ENCODE results near the gene KRT75.

KRT75 gene

DNA sequence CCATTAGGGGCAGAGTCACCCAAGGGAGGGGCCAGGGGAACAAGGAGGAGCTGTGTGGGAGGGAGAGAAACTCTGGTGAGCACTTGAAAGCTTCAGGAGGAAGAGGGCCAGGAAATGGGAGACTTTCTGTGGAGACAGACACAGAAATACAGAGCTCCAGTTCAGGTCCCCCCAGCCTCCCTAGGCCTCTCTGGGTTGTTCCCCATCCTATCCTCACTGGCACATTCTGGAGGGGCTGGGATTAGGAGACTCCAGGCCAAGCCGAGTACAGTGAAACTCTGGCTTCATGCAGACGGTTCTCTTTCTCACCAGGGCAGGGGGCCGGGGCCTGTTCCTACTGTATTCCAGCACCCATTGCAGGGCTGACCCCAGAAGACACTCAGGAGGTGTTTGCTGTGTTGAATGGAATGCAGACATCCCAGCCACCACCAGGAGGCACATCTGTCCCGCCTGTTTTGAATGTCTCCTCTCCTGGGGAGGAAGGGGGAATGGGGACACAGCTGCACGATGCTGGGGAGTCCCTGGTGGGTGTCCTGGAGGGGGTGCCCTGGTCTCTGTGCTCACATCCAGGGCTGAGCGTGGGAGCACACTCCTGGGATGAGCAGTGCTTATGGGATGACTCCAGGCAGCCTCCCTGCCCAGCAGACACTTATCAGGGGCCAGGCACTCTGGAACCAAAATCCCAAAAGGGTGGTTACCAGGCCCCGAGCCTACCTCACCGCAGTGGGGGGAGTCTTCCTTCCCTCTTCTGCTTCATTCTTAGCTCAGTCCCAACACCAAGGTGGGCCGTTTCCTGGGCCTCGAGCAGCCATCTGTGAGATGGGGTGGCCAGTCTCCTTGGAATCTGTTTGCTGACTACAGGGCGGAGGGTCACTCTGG is 43.2 kb downstream of the KRT75 start:
- DNase-seq: no peak

DNA sequence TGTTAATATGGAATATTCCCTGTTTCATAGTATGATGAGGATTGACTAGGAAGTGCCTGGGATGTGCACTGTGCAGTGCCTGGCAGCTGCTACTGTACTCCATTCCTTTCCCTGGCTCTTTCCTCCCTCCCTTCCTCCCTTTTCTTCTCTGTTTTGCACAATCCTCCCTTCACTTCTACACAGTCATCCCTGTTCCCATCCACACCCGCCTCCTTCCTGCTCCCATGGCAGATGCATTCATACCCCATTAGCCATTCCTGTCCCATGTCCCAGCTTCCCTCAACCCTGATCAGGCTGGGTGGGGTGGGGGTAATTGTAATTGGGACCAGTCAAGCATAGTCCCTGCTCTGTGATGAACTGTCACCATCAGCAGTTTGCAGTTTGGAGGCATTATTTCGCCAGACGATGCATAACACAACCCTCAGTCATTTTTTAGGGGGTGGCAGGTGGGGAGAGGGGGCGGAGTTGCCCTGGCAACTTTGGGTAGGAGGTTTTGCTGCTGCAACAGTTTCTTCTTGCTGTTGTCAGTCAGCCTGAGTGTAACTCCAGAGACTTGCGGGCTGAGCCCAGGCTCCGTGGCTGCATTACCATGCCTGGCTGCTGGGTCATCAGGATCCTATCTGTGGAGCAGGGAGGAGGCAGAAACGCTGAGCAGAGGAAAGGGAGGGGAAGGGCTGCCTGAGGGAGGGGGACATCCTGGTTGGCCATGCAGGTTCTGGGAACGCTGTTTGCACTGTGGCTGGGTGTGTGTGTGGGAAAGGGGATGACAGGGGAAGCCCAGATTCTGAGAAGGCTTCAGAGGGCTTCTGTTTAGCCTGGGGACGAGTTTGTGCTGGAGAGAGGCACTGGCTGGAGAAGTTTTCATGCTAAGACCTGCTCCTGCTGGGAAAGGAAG is 44.6 kb downstream of the KRT75 start:
- no peak for DNase-seq

DNA sequence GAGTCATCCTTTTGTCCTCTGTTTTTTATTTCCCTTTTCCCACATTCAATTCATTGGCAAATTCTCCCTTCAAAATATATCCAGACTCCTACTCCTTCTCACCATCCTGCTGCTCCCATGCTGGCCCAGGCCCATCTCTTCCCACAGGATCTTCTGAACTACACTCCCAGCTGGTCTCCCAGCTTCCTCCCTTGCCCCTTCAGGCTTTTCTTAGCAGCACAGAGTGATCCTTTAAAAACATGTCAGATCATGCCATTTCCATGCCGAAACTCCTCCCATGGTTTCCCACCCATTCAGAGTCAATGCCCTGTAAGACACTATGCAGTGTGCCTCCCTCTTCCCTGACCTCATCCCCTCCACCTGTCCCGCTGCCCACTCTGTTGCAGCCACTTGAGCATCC is 46.3 kb downstream of the KRT75 start:
- DNase-seq: no peak

DNA sequence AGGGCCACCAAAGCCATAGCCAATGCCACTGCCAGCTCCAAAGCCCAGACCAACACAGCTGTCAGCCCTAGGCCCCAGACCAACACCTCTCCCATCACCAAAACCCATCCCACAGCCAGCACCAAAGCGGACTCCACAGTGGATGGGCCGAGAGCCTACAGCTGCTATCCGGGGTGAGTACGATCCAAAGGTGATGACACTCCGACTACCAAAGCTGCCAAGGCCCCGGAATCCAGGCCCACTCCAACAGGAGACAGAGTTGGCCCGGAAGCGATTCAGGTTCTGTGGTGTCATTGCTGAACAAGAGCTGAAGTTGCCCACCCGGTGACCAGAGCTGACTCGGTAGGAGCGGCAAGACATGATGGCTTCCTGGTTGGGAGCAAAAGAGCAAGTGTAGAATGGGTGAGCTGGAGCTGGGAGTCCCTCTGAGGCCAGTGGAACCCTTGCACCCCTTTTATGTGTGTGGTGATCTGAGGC is 48.9 kb downstream of the KRT75 start, which contains the start of gene KRT84:
TSS of gene KRT84 (minus strand) at position 427 of the 477 bp plus-strand sequence. CDS start at position 360, 67 bp downstream.
- no peak for DNase-seq

DNA sequence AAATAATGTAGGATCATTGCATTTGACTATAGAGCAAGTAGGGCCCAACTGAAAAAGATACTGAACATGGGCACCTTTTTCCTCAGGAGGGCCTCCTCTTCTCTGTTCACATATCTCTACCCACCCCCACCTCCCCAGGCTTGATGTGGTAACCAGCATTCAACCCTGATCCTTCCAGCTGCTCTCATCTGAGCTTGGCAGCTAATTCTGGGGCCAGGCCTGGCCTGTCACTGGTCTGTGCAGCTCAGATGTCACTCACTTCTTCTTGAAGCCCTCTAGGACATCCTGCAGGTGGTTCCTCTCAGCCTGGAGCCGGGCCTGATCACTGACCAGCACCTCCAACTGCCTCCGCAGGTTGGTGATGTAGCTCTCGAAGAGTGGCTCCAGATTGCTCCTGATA is 50.8 kb downstream of the KRT75 start:
- no peak for DNase-seq

DNA sequence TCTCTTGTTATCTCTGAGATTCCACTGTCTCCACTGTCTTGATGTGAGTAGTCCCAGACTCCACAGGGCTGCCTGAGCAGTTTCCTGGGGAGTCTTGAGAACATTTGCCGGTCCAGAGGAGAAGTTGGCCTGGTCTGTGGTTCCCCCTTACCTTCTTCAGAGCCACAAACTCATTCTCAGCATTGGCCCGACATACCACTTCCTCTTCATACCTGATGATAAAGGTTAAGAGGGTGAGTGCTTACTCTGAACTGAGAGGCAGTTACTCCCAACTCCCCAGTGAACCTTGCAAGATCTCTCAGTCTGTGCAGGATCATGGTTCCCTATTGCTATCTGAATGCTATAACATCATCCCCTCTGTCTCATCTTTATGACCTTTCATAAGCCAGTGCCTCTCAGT is 51.3 kb downstream of the KRT75 start:
- no peak for DNase-seq

DNA sequence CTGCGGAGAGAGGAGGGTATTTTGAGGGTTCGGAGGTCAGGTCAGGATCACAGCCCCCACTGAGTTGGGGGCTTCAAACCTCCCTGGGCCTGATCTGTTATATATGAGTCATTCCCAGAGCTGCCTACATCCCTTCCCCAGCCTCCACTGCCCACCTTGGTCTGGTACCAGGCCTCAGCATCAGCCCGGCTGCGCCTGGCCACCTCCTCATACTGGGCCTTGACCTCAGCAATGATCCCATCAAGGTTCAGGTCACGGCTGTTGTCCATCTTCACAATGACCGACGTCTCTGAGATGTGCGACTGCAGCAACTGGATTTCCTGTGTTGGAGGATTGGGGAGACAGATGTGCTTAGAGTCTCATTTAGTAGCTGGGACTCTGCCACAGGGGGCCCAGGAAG is 53.0 kb downstream of the KRT75 start:
- DNase-seq: no peak

DNA sequence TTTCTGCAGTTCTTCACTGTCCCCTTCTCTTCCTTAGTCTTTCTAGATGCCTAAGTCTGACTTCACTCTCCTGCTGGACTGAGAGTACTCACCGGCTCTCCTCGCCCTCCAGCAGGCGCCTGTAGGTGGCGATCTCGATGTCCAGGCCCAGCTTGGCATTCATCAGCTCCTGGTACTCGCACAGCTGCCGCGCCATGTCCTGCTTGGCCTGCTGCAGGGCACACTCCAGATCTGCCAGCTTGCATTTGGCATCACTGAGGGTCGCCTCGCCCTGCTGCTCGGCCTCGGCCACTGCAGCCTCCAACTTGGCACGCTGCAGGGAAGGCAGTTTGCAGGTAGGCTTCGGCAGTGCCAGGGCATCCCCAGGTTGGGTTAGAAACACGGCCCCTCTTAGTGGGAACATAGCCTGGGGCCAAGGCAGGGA is 53.9 kb downstream of the KRT75 start:
- no peak for DNase-seq

DNA sequence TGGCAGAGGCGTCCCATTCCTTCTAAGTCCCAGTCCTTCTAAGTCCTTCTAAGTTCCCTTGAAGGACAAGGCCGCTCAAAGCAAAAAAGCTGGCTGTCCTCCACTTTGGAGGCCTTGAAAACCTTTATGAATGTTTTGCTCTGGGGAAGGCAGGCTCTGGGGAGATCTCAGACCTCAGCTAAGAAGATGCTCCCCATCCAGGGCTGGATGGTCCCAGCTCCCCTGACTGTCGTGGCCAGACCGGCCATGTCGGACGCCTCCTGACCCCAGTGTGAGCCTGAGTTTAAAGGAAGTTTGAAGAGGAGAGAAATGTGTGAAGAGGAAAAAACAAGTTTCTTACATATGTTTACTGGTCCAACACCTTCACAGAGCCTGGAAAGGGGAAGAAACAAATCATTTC is 54.6 kb downstream of the KRT75 start:
- no peak for DNase-seq

DNA sequence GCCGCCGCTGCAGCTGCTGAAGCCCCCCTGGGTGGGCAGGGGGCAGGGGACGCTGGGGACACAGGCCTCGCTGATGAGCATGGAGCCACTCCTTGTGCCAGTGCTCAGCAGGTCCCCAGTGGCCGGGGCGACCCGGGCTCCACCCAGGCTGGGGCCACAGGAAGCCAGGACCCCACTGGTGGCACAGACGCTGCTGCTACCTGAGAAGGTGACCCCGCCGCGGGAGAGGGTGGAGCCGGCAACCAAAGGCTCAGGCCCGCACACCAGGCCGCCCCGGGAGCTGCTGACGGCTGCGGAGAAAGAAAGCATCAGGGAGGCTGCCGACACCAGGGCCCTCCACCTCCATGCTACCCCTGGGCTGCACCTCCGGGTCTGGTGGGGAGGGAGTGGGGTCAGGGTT is 56.1 kb downstream of the KRT75 start:
- DNase-seq: no peak

DNA sequence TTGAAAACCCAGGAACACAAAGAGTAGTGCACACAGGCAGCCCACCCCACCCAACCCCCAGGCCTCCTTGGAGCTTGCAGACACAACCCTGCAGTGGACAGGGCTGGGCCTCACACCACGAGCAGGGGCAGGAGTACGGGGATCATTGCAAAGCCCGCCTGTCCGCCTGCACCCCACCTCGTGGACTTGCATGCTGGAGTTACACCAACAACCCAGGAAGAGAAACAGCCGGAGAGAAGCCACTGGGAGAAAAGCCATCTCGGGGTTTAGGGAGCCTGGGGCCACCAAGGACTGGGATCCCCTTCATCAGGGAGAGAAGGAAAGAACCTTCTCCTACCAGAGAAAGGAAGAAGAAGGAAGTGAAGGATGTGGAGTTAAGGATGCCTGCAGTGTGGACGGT is 56.9 kb downstream of the KRT75 start:
- DNase-seq: no peak

Data from femur (tissue), 1 donor.